Vagina (tissue), 2 donors: ENCODE results near the gene DNAJC25. TPM values are rescaled to one million over a fixed set of nuclear protein-coding genes. Genes with fewer than 3 reads are reported as not detected.
"Not testable (repeated sequence)": the region's sequence is repeated elsewhere in the genome, so short reads cannot be mapped to it uniquely, and the experiment has no call there.

ENCODE experiments used
- DNase-seq, 2 donors: peaks; one replicate each; pipeline ENCODE4 v3.0.0-alpha.2; 2017; ENCODE audit errors: extremely low spot score in 2 of 2
- H3K27ac ChIP-seq: fragments of 200-600 bp; sonication (generic); one replicate; pipeline ENCODE4 v1.5.1; 2019
- H3K27me3 ChIP-seq: fragments of 200-600 bp; sonication (generic); one replicate; pipeline ENCODE4 v1.5.1; 2019
- H3K36me3 ChIP-seq, 2 donors: fragments of 200-600 bp; sonication (generic); one replicate each; pipeline ENCODE4 v1.5.1; 2017 to 2019
- H3K4me1 ChIP-seq: fragments of 200-600 bp; sonication (generic); one replicate; pipeline ENCODE4 v1.5.1; 2019
- H3K4me3 ChIP-seq, 2 donors: fragments of 200-600 bp; sonication (generic); 1 replicate in 1 of 2; 2 replicates in 1 of 2; pipeline ENCODE4 v1.5.1; 2016 to 2019
- H3K9me3 ChIP-seq: fragments of 200-600 bp; sonication (generic); one replicate; pipeline ENCODE4 v1.5.1; 2019
- CTCF ChIP-seq, 3 experiments: fragments of 450-650 bp in 2 of 3; fragments of 200-600 bp in 1 of 3; sonication (generic) in 1 of 3; IDR thresholded peaks; one replicate each; pipeline ENCODE4 v1.5.1; 2017 to 2019; ENCODE audit warnings: antibody characterized with exemption in 3 of 3, mild to moderate bottlenecking in 2 of 3, moderate library complexity in 2 of 3
- POLR2A ChIP-seq, 2 donors: fragments of 450-650 bp; IDR thresholded peaks; one replicate each; pipeline ENCODE4 v1.6.1; 2017; ENCODE audit warnings: antibody characterized with exemption in 2 of 2, mild to moderate bottlenecking in 2 of 2, moderate library complexity in 2 of 2
- POLR2AphosphoS5 ChIP-seq, 2 donors: sonication (generic); formaldehyde crosslinking; IDR thresholded peaks; one replicate each; pipeline ENCODE4 v1.9.0; 2017; ENCODE audit warnings: antibody characterized with exemption in 2 of 2, mild to moderate bottlenecking in 2 of 2, low read depth in 1 of 2; ENCODE audit not compliant: insufficient read depth in 1 of 2
- intact Hi-C: fragments of 100-400 bp; cut with DNase I; formaldehyde crosslinking; loops from one replicate; pipeline ENCODE4 v1.15.1; 2023
- total RNA-seq: library from RNA; depleted of rRNA; stranded (reverse); fragments of >200 nt; gene quantifications from one replicate; pipeline ENCODE4 v1.2.3, GENCODE V29; 2016

Gene DNAJC25
- total RNA-seq, 1 donor from 2014 or later: 6.1 TPM

- Histone ChIP-seq H3K27ac (peak overlapping the region; percentile 60), H3K4me1 (peaks cover 11% of the 10 kb centered on the region), H3K9me3 (no peaks in the 10 kb centered on the region), H3K36me3 (peaks cover 0 to 8% of the 10 kb centered on the region in 2 donors), H3K4me3 (peak overlapping the region; percentile 59 to 95), H3K27me3 (no peaks in the 10 kb centered on the region)
- intact Hi-C loops: no loop called here
- no peak for DNase-seq
- TF ChIP-seq POLR2A (IDR thresholded peaks at IDR 0.05) (no peak), CTCF (IDR thresholded peaks at IDR 0.05) (no peak), POLR2AphosphoS5 (IDR thresholded peaks at IDR 0.05; ENCODE audit: insufficient read depth in 1 of 2, low read depth in 1 of 2) (no peak)
Measured at GRCh38 chr9:111662576-111663300, 31.6 kb downstream of the DNAJC25 start.

DNA sequence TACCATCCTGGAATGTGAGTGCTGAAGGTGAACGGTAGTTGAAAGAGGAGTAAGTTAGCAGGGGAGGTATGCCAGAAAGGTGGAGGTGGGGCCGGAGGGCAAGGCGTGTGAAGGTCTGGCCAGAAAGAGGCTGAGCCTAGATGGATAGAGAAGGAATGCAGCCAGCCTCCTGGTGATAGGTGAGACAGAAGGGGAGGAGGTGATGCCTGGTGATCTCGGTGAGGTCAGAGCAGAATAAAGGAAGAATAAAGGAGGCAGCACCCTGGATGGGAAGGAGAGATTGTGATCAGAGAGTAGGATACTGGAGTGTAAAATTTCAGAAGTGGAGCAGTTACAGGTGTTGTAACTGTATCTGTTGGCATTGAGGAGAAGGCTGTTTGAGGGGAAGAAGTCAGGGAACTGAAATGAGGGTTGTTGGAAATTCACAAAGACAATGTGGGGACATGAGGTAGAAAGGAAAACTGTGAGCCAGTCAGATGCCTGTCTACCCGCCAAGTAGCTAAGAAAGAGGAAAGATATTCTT is 32.2 kb downstream of the DNAJC25 start:
- intact Hi-C loops: no loop called here
- Histone ChIP-seq H3K27ac (no peak overlapping the region), H3K9me3 (no peaks in the 10 kb centered on the region), H3K36me3 (peaks cover 0 to 11% of the 10 kb centered on the region in 2 donors), H3K4me3 (no peak overlapping the region), H3K4me1 (peaks cover 11% of the 10 kb centered on the region), H3K27me3 (no peaks in the 10 kb centered on the region)
- no peak for DNase-seq
- TF ChIP-seq CTCF (IDR thresholded peaks at IDR 0.05): no peak
- TF ChIP-seq POLR2A (IDR thresholded peaks at IDR 0.05): no peak
- TF ChIP-seq POLR2AphosphoS5 (IDR thresholded peaks at IDR 0.05; ENCODE audit: insufficient read depth in 1 of 2, low read depth in 1 of 2): no peak

DNA sequence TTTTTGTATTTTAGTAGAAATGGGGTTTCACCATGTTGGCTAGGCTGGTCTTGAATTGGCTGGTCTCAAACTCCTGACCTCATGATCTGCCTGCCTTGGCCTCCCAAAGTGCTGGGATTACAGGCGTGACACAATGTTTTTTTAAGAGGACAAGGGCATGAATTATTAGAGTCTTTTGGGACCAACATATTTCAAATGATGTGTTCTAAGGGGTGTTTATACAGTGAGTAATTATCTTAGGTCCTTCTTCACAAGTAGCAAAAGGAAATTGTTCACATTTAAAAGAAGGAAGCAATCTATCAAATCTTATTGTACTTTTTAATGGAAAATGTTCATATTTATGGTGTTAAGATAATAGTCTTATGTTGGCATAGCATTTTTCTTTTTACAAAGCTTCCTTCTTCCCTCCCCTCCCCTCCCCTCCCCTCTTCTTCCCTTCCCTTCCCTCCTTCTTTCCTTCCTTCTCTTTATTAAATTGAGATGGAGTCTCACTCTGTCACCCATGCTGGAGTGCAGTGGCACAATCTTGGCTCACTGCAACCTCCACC is 37.0 kb downstream of the DNAJC25 start:
- H3K27me3 ChIP-seq: no peaks in the 10 kb centered on the region
- H3K4me3 ChIP-seq: no peak overlapping the region
- H3K4me1 ChIP-seq: peaks cover 1% of the 10 kb centered on the region
- TF ChIP-seq POLR2AphosphoS5 (IDR thresholded peaks at IDR 0.05; ENCODE audit: insufficient read depth in 1 of 2, low read depth in 1 of 2): no peak
- no peak for TF ChIP-seq POLR2A (IDR thresholded peaks at IDR 0.05)
- TF ChIP-seq CTCF (IDR thresholded peaks at IDR 0.05): no peak
- no peak for DNase-seq
- H3K36me3 ChIP-seq: peaks cover 0 to 16% of the 10 kb centered on the region in 2 donors
- intact Hi-C loops: no loop called here
- no peak overlapping the region for H3K27ac ChIP-seq
- H3K9me3 ChIP-seq: no peaks in the 10 kb centered on the region

DNA sequence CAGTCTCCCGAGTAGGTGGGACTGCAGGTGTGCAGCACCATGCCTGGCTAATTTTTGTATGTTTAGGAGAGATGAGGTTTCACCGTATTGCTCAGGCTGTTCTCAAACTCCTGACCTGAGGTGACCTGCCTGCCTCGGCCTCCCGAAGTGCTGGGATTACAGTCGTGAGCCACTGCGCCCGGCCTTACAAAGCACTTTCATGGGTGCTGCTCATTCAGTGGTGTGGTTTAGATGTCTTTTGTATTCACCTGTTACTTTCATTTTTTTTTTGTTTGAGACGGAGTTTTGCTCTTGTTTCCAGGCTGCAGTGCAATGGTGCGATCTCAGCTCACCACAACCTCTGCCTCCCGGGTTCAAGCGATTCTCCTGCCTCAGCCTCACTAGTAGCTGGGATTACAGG is 37.5 kb downstream of the DNAJC25 start:
- H3K27ac ChIP-seq, intact Hi-C loops, H3K9me3 ChIP-seq, DNase-seq, H3K4me1 ChIP-seq, H3K4me3 ChIP-seq, H3K27me3 ChIP-seq: not testable (repeated sequence)
- peaks cover 0 to 16% of the 10 kb centered on the region in 2 donors for H3K36me3 ChIP-seq

DNA sequence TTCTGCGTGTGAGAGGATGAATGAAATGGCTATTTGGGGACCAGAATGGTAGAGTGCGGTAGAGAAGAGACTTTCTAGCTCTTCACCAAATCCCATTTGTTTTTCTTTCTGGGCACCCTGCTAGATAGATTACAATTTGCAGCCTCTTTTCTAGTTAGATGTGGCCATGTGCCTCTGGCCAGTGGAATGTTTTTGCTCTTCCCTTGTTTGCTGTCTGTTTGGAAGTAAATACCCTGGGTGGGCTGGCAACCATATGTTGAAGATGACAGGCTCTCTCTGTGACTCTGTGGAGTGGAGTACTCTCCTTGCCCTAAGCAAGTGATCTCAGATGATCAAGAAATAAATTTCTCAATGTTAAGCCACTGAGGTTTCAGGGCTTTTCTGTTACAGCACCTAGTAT is 43.2 kb downstream of the DNAJC25 start:
- no peaks in the 10 kb centered on the region for H3K27me3 ChIP-seq
- no peak for DNase-seq
- intact Hi-C loops: no loop called here
- peaks cover 0 to 5% of the 10 kb centered on the region in 2 donors for H3K36me3 ChIP-seq
- H3K4me1 ChIP-seq: no peaks in the 10 kb centered on the region
- no peak overlapping the region for H3K27ac ChIP-seq
- H3K9me3 ChIP-seq: no peaks in the 10 kb centered on the region
- no peak for TF ChIP-seq POLR2A (IDR thresholded peaks at IDR 0.05)
- no peak for TF ChIP-seq CTCF (IDR thresholded peaks at IDR 0.05)
- TF ChIP-seq POLR2AphosphoS5 (IDR thresholded peaks at IDR 0.05; ENCODE audit: insufficient read depth in 1 of 2, low read depth in 1 of 2): no peak
- H3K4me3 ChIP-seq: no peak overlapping the region
